Fibroblast of lung (primary cell): ENCODE measurements around the gene IPO8.

Experiments
- CTCF ChIP-seq, 2 donors: IDR thresholded peaks in 1 of 2; conservative IDR thresholded peaks in 1 of 2; 1 replicate in 1 of 2; 2 replicates in 1 of 2; pipeline ENCODE4 v1.5.1; 2011 to 2012; ENCODE audit warnings: low read length in 2 of 2, control low read depth in 1 of 2, inconsistent platforms in 1 of 2, low read depth in 1 of 2, mild to moderate bottlenecking in 1 of 2
- EZH2 ChIP-seq: IDR thresholded peaks from 2 replicates; pipeline ENCODE4 v1.5.1; 2012; ENCODE audit warnings: low read length, control low read depth, mild to moderate bottlenecking; ENCODE audit errors: missing control alignments

- no peak for TF ChIP-seq CTCF (conservative IDR thresholded peaks at IDR 0.05 in 1 of 2, IDR thresholded peaks at IDR 0.05 in 1 of 2; ENCODE audit: low read depth in 1 of 2, low read length in 2 of 2)
- TF ChIP-seq EZH2: no peak
Measured at GRCh38 chr12:30614031-30614430, 81.6 kb downstream of the IPO8 start.
